Bone marrow (tissue), 2 donors: ENCODE data around the gene GSTM3.
"Not testable (repeated sequence)": the region's sequence is repeated elsewhere in the genome, so short reads cannot be mapped to it uniquely, and the experiment has no call there.

Source experiments
- DNase-seq, 2 donors: peaks; one replicate each; lab custom pipeline; 2025; lab: John Stamatoyannopoulos, UW

GSTM3 gene

DNA sequence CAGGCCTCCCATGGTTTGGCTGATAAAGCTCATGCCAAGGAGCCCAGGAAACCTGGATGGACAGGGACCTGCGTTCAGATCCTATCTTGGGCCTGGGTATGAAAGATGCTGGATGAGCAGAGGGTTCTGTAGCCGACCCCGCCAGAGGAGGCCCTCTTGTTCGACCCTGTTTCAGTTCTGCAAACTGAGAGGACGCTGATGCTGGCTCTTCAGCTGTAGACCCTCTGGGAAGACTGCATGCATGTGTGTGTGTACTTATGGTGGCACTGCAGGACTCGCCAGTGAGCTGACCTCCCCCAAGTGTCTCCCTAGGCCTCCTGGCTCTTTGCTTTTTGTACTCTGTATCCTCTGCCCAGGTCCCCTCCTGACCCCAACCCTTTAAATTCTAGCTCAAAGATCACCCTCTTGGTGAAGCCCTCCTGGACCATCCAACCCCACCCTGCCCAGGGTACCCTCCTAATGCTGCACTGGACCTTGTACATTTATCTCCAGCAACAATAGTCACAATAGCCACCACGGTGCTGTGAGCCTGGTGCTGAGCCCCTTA is 21.3 kb upstream of the GSTM3 start:
- no peak for DNase-seq

DNA sequence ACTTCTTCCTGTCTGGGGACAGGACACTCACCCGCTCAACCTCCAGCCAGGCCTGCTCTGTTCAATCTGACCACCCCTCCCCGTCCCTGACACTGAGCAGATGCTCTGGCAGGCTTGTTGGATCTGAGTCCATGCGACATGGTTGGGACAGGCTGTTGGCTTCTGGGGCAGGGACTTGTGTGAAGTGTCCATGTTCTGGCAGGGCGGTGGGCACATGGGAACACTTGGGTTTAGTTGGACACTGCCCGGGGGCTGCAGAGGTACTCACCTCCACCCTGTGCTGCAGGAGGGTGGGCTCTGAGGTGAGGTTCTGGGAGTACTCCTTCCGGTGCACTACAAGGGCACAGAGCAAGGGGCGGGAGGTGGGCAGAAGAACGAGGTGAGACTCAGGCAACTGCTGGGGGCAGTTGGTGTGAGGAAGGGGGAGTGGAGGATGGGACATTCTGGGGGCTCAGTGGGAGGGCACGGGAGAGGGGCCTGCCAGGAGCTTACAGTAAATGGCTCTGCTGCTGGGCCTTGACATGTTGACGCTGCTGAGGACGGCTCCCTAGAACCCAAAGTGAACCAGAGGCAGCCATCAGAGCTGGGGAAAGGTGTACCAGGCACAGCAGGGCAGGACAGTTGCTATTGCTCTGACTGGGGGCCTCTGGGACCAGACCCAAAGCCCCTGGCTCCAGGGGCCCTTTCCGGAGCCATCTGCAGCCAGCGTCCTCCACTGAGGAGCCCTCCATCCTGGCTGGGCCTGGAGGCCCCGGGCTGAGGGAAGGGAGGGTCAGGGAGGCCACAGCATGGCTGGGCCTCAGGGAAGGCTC is 20.6 kb upstream of the GSTM3 start:
- DNase-seq: no peak

DNA sequence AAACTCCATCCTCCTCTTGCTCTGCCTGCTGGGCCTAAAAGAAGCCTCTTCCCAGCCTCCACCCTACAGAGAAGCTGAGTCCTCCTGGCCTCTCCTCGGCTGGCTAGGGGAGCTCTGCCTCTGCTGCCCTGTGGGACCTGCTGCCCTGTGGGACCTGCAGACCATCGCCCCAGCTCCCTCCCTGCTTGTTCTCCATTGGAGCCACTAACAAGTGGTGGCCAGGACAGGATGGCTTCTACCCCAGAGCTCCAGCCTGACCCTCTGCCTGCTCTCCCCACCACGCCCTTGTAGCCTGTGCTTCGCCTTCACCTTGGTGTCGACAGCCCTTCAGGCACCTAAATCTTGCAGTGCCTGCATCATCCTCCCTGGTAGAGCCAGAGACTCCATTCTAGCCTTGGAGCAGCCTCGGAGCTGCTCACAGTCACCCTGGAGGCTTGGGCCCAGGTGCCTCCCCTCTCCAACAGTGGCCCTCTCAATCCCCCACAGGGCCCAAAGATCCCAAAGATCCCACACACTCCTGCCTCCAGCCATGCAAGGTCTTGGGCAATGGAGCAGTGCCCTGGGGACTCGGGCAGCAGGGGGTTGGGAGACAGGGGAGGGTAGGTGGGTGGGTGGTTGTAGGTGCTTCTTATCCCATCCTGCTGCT is 19.9 kb upstream of the GSTM3 start:
- no peak for DNase-seq

DNA sequence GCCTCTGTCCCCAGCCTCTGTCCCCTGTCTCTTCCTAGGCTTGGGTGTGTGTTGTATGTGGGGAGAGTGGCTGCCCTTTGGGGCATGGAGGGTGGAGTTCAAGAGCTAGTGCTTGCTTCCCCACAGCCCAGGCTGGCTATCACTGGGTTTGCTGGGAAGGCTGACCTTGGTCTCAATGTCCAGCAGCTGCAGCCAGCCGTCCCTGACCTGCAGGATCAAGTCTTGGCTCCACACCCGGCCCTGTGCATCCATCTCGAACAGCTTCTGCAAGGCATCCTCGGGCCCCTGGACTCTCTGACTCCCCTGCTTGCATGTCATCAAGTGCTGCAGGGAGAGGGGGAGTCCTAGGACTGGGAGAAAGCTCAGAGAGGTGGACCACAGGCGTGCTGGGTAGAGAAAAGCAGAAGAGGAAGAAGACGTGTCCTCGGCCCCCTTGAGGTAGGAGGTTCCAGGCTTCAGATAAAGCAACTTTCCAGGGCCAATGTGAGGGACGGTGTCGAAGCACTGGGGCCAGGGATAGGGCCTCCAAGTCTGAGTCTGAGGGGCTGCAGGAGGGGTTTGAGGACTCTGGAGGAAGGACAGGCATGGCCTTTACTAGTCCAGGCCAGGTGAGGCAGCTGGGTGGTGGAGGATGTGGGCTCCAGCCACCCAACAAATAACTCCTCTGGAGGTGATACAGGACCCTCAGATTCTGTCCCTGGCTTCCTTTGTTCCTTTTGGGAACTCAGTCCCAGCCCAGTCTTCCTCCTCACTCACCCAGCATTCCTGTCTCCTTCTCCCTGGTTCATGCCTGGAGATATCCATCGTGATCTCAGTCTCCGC is 18.9 kb upstream of the GSTM3 start:
- no peak for DNase-seq

DNA sequence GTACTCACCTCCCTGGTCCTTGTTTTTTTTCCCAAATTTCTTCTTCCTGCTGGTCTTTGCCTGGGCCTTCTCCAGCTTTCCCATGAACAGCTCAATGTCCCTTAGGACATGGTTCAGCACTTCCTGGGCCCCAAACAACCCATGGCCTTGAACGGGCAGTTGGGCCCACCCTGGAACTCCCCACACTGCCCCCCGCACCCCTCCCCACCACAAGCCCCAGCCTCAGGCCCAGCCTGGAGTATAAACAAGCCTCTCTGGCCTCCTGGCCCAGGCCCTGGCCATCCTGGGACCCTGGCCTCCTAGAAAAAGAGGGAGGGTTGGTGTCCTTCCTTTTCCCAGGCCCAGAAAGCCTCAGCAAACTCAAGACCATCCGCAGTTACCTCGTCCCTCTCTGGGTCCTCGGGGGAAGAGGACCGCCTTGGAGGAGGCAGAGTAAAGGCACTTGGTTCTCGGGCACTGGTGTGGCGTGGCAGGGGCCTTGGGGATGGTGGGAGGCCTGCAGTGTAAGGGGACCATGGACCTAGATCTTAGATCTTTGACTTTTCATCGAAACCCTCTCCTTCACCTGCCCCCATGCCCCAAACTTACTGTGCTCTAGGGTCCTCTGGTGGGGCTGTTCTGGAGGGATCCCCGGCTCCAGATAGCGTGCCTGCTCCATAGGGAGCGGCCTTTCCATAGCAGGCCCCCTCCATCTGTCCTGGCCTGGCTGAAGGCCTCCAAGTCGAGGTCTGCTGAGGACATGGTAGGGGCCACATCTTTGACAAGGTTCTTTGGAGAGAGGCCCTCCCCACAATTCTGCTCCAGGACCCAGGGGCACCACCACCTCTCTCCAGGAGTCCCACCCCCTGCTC is 17.3 kb upstream of the GSTM3 start:
- DNase-seq: no peak

DNA sequence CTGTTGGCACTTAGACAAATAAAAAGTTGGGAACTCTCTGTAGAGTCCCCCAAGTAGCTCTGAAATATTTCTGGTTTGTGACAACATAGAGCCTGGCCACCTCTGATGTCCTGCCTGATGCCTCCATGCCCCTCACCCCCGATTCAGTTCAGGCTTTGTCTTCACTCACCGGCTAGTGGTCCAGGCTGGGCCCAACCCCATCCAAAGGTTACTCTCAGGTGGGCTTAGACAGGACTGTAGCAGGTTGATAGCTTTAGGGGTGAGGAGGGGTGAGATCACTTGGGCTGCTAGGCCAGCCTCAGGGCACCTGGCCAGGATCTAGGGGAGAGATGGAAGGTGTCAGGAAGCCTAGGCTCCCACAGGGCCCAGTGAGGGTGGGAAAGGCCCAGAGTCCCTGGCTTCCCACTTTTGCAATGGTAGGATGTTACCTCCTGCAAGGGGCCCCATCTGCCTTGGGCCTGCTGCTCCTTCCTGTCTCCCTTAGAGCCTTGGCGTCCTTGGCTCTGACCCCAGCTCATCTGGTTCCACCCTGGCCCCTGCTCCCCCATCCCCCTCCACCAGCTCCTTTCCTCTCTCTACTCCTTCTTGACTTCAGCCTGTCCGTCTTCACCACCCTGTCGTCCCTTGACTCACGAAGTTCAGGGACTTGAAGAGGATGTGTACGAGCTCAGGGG is 16.1 kb upstream of the GSTM3 start:
- DNase-seq: no peak

DNA sequence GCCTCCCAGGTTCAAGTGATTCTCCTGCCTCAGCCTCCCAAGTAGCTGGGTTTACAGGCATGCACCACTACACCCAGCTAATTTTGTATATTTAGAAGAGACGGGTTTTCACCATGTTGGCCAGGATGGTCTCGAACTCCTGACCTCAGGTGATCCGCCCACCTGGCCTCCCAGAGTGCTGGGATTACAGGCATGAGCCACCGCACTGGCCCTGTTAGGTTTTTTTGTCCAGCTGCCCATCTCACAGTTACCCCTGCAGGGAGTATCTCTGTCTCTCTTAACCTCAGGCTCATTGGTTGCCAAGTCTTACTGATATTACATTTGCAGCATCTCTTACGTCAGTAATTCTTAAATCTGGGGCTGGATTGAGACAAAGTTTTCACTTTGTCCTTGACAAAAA is 15.5 kb upstream of the GSTM3 start:
- not testable (repeated sequence) for DNase-seq

DNA sequence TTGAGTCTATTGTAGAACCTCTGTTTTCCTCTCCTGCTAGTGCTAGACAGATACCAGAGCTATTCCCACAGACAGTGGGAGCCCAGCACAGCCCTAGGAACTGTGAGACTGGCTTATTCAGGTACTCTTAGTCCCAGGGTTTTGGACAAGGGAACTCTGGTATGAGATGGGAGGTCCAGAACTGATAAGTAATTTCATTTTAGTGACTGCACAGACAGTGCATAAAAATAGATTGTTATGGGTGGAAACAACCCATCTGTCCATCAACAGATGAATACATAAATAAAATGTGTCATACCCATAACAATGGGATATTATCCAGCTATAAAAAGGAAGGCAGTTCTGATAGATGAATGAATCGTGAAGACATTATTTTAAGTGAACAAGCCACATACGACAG is 13.9 kb upstream of the GSTM3 start:
- DNase-seq: no peak

DNA sequence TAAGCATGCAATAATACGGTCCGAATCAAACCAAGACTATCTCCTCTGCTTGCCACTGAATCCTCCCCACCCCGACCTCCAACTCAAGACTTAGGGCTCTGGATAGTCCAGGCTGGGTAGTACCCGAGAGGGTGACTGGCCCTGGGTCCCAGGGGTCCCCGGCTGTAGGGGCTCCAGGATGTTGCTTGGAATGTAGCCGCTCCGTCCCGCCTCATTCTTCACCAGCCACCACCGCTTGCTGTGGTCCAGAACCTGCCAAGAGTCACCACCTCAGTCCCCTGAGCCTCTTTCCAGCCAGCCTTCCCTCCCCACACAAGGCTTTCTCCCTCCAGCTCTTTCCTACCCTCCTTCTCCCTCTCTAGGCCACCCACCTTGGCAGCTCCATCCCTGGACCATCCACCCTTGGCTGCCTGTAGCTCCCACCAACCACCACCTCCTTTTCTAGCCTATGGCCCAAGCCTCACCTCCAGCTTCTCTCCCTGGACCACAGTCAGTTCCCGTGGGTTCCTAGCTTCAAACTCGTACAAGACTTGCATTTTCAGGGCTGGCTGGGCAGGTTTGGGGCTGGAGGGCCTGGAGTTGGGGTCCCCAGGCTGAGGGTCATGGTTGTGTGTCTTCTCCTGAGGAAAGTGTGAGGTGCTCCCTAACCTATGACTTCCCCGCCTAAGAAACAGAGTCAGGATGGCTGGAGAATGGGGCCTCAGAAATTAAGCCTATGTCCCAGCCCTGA is 10.9 kb upstream of the GSTM3 start:
- no peak for DNase-seq

DNA sequence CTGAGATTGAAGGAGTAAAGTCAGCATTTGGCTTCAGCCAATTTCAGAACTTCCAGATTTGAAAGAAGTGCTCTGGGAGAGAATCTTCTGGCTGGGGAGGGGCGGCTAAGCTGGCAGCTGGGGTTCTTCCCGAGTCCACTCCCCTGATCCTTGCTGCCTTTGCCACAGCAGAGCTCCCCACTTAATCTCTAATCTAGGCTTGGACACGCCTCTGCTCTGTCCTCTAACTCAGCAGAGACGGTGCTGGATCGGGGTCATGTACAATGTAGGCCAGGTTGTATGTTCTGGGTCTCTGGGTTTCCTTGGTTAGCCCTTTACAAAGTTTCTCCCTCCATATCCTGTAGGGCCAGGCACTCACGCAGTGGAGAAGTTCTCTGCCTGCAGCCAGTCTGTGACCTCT is 10.1 kb upstream of the GSTM3 start:
- DNase-seq: no peak

DNA sequence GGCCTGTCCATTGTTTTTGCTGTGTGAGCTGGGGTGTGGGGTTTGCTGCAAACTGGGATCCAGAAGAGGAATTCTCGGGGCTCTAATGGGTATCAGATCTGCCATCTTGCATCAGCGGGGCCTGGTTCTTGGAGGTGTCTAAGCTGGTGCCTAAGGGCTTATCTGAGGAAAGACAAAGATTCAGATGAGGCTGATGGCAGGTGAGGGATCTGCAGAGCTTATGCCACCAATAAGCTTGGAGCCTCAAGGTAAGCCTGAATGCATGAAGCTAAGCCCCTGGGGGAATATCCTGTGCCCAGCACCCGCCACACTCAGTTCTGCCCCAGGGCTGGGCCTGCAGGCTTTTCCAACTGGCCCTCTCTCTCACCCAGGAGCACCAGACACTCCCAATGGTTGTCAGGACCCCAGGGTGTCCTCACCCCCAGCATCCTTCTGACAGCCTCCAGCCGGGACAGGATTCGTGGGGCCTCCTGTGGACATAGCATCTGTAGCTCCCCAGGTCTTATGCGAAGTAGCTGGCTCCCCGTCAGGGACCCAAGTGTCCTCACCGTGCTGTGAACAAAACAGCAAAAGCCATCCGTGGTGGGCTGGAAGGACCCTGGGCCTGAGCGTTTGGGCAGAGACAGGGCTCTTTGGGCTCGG is 9.5 kb upstream of the GSTM3 start:
- DNase-seq: no peak

DNA sequence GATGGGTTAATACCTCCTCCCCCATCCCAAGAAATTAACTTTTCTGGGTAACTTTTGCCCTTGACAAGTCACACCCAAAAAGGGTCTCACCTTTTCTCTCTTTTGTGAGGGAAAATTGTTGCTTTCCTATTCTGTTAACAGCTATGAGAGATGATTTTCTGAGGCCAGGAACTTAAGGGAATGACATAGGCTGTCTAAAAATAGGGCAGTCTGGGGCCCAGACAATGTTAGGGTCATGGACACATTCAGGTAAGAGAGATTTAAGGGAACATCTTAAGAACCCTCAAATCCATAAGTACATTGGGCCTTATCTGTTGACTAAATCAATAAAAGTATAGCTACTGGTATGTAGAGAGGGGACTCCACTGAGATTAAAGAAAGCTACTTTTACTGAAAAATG is 8.4 kb upstream of the GSTM3 start:
- DNase-seq: no peak

DNA sequence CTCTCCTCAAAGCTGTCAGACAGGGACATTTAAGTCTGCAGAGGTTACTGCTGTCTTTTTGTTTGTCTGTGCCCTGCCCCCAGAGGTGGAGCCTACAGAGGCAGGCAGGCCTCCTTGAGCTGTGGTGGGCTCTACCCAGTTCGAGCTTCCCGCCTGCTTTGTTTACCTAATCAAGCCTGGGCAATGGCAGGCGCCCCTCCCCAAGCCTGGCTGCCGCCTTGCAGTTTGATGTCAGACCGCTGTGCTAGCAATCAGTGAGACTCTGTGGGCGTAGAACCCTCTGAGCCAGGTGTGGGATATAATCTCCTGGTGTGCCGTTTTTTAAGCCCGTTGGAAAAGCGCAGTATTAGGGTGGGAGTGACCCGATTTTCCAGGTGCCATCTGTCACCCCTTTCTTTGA is 7.5 kb upstream of the GSTM3 start:
- not testable (repeated sequence) for DNase-seq

DNA sequence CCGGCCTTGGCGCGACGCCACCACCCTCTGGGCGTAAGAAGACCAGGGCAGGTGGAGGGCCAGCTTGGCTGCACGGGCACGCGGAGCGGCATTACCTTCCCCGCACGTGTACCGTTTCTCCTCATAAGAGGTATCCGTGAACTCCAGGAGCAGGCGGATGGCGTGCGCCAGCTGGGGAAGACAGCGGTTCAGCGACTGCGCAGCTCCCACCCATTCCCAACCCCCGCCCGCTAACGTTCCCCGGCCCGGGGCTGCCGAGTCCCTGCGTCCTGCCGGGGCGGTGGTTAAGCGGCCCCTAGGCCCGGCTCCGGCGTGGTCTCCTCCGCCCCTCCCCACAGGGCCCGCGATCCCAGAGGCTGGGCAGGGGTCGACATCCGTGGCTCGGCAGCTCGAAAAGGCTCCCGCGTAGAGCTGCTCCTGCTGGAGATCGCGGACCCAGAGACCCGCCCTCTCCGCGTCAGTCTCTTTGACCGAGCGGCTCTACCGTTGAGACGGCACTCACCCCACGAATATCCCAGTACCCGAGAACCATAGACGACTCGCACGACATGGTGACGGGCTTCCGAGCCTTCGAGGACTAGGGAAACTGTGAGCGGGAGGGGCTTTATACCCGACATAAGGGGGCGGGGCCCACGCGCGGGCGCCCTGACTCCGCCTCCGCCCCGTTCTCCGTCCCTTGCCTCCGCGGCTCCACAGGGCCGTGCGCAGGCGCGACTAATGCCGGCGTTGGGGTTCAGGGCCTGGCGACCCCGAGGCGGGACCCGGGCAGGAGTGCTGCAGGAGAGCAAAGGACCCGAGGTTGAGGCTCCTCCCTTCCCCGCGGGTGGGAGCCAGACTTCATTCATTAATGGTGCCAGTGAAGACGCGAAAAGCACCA is 862 bp downstream of the GSTM3 start:
- DNase-seq: peak; percentile 48 to 53

DNA sequence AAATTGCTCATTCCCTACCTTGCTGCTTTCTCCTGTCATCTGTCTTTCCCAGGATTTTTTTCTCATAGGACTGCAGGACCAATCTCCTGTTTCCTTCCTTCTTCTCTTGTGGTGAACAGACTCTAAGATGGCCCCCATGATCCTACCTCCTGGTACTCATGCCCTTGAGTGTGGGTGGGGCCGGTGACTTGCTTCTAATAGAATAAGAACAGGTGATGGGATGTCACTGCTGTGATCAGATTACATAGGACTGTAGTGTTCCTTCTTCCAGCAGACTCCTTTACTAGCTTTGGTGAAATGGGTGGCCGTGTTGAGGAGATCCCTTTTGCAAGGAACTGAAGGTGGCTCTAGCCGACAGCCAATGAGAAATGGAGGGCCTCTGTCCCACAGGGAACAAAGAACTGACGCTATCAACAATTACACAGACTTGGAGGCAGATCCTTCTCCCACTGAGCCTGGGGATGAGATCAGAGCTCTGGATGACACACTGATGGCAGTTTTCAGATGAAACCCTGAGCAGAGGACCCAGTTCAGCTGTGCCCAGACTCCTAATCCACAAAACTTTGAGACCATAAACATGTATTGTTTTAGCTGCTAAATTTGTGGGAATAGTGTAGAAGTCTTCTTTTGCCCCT is 7.5 kb downstream of the GSTM3 start:
- DNase-seq: no peak

DNA sequence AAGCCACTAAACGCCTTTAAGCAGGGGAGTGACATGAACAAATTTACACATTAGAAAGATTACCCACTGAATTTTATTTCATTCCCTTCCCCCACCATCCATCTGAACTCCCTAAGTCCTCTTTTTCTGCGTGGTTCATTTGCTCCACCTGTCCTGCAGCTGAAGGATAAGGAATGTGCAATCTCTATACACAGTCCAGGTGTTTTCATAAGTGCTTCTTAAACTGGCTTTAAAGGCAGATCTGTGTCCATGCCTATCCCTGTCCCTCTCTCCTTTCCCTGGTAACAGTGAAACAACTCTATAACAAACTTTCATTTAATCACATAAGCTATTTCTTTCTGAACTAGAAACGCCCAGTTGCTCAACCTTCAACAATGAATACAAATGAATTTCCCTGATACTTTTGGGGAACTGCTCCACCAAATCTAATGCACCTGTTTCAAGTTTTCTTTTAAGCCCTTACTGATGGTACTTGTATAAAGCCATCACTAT is 8.4 kb downstream of the GSTM3 start:
- DNase-seq: no peak

DNA sequence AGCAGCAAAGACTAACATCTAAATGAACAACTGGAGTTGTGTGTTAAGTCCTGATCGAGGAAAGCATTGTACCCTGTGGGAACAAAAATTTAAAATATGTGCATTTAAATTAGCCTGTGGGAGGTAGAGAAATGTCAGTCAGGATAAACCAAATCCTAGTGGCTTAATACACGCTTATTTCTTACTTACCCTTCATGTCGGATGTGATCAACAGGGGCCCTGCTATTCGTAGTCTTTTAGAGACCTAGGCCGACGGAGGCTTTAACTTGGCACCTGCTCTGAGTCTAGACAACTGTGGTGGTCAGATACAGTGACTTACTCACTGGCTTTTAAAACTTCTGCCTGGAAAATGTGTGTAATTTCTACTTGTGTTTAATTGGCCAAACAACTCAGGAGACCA is 10.2 kb downstream of the GSTM3 start:
- DNase-seq: no peak

DNA sequence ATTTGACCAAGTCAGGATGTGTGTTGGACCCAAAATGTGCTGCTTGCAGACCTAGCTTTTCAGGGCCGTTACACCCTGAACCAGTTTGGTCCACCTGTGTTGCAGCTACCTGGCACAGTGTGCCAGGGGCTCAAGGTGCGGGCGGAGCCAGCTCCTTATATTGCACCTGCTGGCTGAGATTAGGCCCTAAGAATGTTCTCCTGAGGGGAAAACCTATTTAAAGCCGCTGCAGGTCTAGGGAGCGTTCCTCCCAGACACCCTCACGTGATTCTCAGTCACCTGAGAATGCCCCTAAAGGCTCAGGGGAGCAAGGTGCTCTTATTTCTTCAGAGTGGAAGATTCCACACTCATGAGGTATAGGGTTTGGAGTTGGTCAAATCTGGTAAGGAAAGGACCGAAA is 12.0 kb downstream of the GSTM3 start:
- no peak for DNase-seq
